ENCODE results near the gene CRISPLD2. TPM values are rescaled to one million over a fixed set of nuclear protein-coding genes. Genes with fewer than 3 reads are reported as not detected.

The CRISPLD2 gene
- total RNA-seq, 1 donor from 2014 or later, result 17.8 TPM

DNA sequence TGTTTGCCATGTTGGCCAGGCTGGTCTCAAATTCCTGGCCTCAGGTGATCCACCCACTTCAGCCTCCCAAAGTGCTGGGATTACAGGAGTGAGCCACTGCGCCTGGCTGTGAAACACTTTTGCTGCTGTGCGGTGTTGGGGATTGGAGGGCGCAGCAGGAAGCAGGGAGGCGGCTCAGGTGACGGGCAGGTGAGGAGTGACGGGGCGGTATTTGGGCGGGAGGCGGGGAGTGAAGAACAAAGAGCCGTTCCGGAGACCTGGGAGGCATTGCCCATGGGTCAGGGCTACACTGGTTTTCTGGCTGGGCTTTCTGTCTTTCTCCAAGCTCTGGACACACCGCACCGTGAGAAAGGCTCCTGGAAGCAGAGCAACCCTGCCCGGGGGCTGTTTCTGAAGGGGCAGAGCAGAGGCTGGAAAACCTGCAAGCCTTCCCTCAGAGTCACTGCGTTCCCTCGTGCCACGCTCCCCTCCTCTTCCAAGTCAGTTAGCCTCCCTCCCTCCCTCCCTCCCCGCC is 22.1 kb downstream of the CRISPLD2 start:
- no peak for TF ChIP-seq CTCF (conservative IDR thresholded peaks at IDR 0.05)
- Mint-ChIP-seq H3K4me3 (peak overlapping the region; percentile 82), H3K27me3 (no peaks in the 10 kb centered on the region), H3K9me3 (no peaks in the 10 kb centered on the region), H3K36me3 (no peaks in the 10 kb centered on the region), H3K4me1 (ENCODE audit: unreplicated experiment) (peaks cover 26% of the 10 kb centered on the region), H3K27ac (peak overlapping the region; percentile 73)
- no peak for DNase-seq (ENCODE audit: extremely low spot score, unreplicated experiment)

GRCh38 chr16:84842516-84843148 is 22.8 kb downstream of the CRISPLD2 start:
- Mint-ChIP-seq H3K27me3 (no peaks in the 10 kb centered on the region), H3K36me3 (no peaks in the 10 kb centered on the region)

DNA sequence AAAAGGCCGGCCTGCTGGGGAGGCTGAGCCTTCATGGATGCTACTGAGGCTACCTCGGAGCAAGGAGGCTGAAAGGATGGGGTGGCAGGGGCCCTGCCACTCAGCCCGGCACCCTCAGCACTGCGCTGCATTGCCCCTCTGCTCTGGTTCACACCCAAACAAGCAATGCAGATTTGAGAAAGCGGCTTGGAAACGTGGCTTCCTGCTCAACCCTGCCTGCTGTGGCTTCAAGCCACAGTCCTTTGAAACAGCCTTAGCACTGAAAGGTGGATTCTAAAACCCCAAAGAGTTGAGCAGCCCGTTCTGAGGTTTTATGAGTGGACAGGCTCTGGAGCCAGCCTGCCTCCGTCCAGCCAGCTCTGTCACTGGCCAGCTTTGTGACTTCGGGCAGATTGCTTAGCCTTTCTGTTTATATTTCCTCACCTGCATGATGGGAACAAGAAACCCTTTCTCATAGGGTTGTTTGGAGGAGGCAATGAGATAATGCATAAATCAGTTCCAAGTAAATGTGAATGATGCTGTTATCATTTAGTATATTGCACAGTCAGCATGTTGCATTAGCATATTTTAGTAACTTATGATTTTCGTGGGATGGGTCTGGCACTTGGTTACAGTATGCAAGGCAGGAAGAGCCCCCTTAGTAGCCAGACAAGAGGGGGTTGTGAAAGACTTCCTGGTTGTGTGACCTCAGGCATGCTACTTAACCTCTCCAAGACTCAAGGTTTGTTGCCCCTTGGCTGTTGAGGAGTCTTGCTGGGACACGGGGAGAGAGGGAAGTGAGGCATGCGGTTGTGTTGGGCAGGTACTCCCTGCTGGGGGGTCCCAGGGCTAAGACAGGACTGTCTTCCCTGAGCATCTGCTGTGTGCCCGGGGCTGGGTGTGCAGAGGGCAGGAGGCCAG is 23.6 kb downstream of the CRISPLD2 start:
- DNase-seq (ENCODE audit: extremely low spot score, unreplicated experiment), result no peak
- Mint-ChIP-seq H3K9me3 (no peaks in the 10 kb centered on the region), H3K27me3 (no peaks in the 10 kb centered on the region), H3K4me1 (ENCODE audit: unreplicated experiment) (peaks cover 31% of the 10 kb centered on the region), H3K4me3 (peak overlapping the region; percentile 70), H3K36me3 (peaks cover 4% of the 10 kb centered on the region), H3K27ac (peak overlapping the region; percentile 73)
- no peak for TF ChIP-seq CTCF (conservative IDR thresholded peaks at IDR 0.05)

More at GRCh38 chr16:84842516-84843148, 22.8 kb downstream of the CRISPLD2 start:
- H3K4me3 Mint-ChIP-seq, result peak overlapping the region; percentile 70
- H3K4me1 Mint-ChIP-seq (ENCODE audit: unreplicated experiment), result peaks cover 26% of the 10 kb centered on the region
- no peaks in the 10 kb centered on the region for H3K9me3 Mint-ChIP-seq
- DNase-seq (ENCODE audit: extremely low spot score, unreplicated experiment), result no peak
- H3K27ac Mint-ChIP-seq, result peak overlapping the region; percentile 73
- TF ChIP-seq CTCF (conservative IDR thresholded peaks at IDR 0.05), result no peak

DNA sequence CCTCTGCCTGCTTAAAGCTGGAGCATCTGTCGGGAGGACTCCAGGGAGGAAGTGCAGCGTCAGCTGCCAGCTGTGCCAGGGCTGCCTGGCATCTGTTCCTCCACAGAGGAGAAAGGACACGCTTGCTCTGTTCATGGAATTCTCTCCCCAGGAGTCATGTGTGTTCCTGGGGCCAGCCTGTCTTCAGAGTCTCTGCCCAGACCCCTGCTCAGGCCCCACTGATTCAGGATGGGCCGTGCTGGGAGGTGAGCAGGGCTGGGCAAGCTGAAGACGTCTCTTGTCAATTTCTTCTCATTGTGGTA is 24.2 kb downstream of the CRISPLD2 start:
- DNase-seq (ENCODE audit: extremely low spot score, unreplicated experiment), result no peak
- Mint-ChIP-seq H3K4me1 (ENCODE audit: unreplicated experiment) (peaks cover 31% of the 10 kb centered on the region), H3K36me3 (peaks cover 4% of the 10 kb centered on the region), H3K27ac (peak overlapping the region; percentile 73), H3K27me3 (no peaks in the 10 kb centered on the region), H3K4me3 (no peak overlapping the region), H3K9me3 (no peaks in the 10 kb centered on the region)
- TF ChIP-seq CTCF (conservative IDR thresholded peaks at IDR 0.05), result no peak

- no peaks in the 10 kb centered on the region for H3K9me3 Mint-ChIP-seq
- no peaks in the 10 kb centered on the region for H3K27me3 Mint-ChIP-seq
- peaks cover 4% of the 10 kb centered on the region for H3K36me3 Mint-ChIP-seq
- peak overlapping the region; percentile 73 for H3K27ac Mint-ChIP-seq
- no peak overlapping the region for H3K4me3 Mint-ChIP-seq
- no peak for DNase-seq (ENCODE audit: extremely low spot score, unreplicated experiment)
- TF ChIP-seq CTCF (conservative IDR thresholded peaks at IDR 0.05), result no peak
- peaks cover 31% of the 10 kb centered on the region for H3K4me1 Mint-ChIP-seq (ENCODE audit: unreplicated experiment)
Measured at GRCh38 chr16:84844559-84845495, 25.0 kb downstream of the CRISPLD2 start.
